HK-2 (cell line): ENCODE results near the gene LUZP2.
"Not testable (repeated sequence)": the region's sequence is repeated elsewhere in the genome, so short reads cannot be mapped to it uniquely, and the experiment has no call there.

Experiments
- DNase-seq: peaks from one replicate; pipeline ENCODE4 v3.0.0-alpha.2; 2018; ENCODE audit not compliant: unreplicated experiment

The LUZP2 gene

GRCh38 chr11:24900960-24901549, 404.2 kb downstream of the LUZP2 start:
- DNase-seq = no peak

GRCh38 chr11:24903555-24903954, 406.7 kb downstream of the LUZP2 start:
- no peak for DNase-seq

- DNase-seq = no peak
Measured at GRCh38 chr11:24925091-24925490, 428.2 kb downstream of the LUZP2 start.

GRCh38 chr11:24932110-24933000, 435.5 kb downstream of the LUZP2 start:
- no peak for DNase-seq

GRCh38 chr11:24934733-24935439, 438.0 kb downstream of the LUZP2 start:
- no peak for DNase-seq

- no peak for DNase-seq
Measured at GRCh38 chr11:24944891-24945290, 448.0 kb downstream of the LUZP2 start.

- no peak for DNase-seq
Measured at GRCh38 chr11:24949406-24949805, 452.6 kb downstream of the LUZP2 start.

- DNase-seq = no peak
Measured at GRCh38 chr11:24963852-24964251, 467.0 kb downstream of the LUZP2 start.

- DNase-seq = no peak
Measured at GRCh38 chr11:24965748-24966147, 468.9 kb downstream of the LUZP2 start.

- not testable (repeated sequence) for DNase-seq
Measured at GRCh38 chr11:24993903-24994302, 497.1 kb downstream of the LUZP2 start.

- DNase-seq = not testable (repeated sequence)
Measured at GRCh38 chr11:24999929-25000328, 503.1 kb downstream of the LUZP2 start.

GRCh38 chr11:25037431-25037830, 540.6 kb downstream of the LUZP2 start:
- DNase-seq = no peak

GRCh38 chr11:25038131-25038530, 541.3 kb downstream of the LUZP2 start:
- DNase-seq = no peak

GRCh38 chr11:25039165-25039564, 542.3 kb downstream of the LUZP2 start:
- no peak for DNase-seq

GRCh38 chr11:25048632-25049031, 551.8 kb downstream of the LUZP2 start:
- no peak for DNase-seq

GRCh38 chr11:25052844-25053243, 556.0 kb downstream of the LUZP2 start:
- no peak for DNase-seq

GRCh38 chr11:25057861-25058260, 561.0 kb downstream of the LUZP2 start:
- no peak for DNase-seq

- DNase-seq = no peak
Measured at GRCh38 chr11:25065746-25066145, 568.9 kb downstream of the LUZP2 start.

GRCh38 chr11:25066706-25067105, 569.9 kb downstream of the LUZP2 start:
- DNase-seq = no peak

GRCh38 chr11:25068451-25068850, 571.6 kb downstream of the LUZP2 start:
- no peak for DNase-seq

GRCh38 chr11:25094085-25094802, 597.4 kb downstream of the LUZP2 start:
- DNase-seq = no peak

- no peak for DNase-seq
Measured at GRCh38 chr11:25119416-25119815, 622.6 kb downstream of the LUZP2 start.
